GM23338 (cell line): Measurements from ENCODE around the gene TAF15. TPM values are rescaled to one million over a fixed set of nuclear protein-coding genes. Genes with fewer than 3 reads are reported as not detected.
A peak's percentile ranks its signal among the peaks of the same experiment; 100 is the strongest.

ENCODE experiments used
- ATAC-seq: fragments of 200-7000 bp; cut with Tn5 transposase; 3 replicates; pipeline ENCODE4 v1.9.1; 2020
- DNase-seq: peaks from one replicate; pipeline ENCODE4 v3.0.0-alpha.2; 2015; ENCODE audit warnings: low spot score
- H2AFZ ChIP-seq: fragments of 200-600 bp; sonication (generic); 2 replicates; pipeline ENCODE4 v1.8.0; 2016; ENCODE audit warnings: antibody characterized with exemption, mild to moderate bottlenecking, moderate library complexity
- H3F3A ChIP-seq: fragments of 200-600 bp; sonication (generic); replicated peaks from 2 replicates; pipeline ENCODE4 v1.8.0; 2017; ENCODE audit warnings: antibody characterized with exemption, mixed run types, low read depth
- H3K27ac ChIP-seq: fragments of 200-600 bp; sonication (generic); 2 replicates; pipeline ENCODE4 v1.6.1; 2016; ENCODE audit warnings: low read depth
- H3K27me3 ChIP-seq: fragments of 200-600 bp; sonication (generic); 2 replicates; pipeline ENCODE4 v1.8.0; 2016; ENCODE audit warnings: mild to moderate bottlenecking, mixed run types, moderate library complexity; ENCODE audit not compliant: insufficient read depth
- H3K36me3 ChIP-seq: fragments of 200-600 bp; sonication (generic); 2 replicates; pipeline ENCODE4 v1.8.0; 2016; ENCODE audit warnings: mild to moderate bottlenecking; ENCODE audit not compliant: insufficient read depth
- H3K4me1 ChIP-seq: fragments of 200-600 bp; sonication (generic); 2 replicates; pipeline ENCODE4 v1.8.0; 2016; ENCODE audit warnings: mild to moderate bottlenecking, moderate library complexity; ENCODE audit not compliant: insufficient read depth
- H3K4me2 ChIP-seq: fragments of 200-600 bp; sonication (generic); 2 replicates; pipeline ENCODE4 v1.7.1; 2017; ENCODE audit warnings: mixed run types
- H3K4me3 ChIP-seq: fragments of 200-600 bp; sonication (generic); 2 replicates; pipeline ENCODE4 v1.6.1; 2016; ENCODE audit warnings: mixed run types
- H3K79me2 ChIP-seq: fragments of 200-600 bp; sonication (generic); replicated peaks from 2 replicates; pipeline ENCODE4 v1.8.0; 2017; ENCODE audit warnings: mild to moderate bottlenecking; ENCODE audit not compliant: insufficient read depth
- H3K9me2 ChIP-seq: fragments of 200-600 bp; sonication (generic); 2 replicates; pipeline ENCODE4 v1.8.0; 2017; ENCODE audit not compliant: insufficient read depth
- H4K20me1 ChIP-seq: fragments of 200-600 bp; sonication (generic); replicated peaks from 2 replicates; pipeline ENCODE4 v1.8.0; 2017; ENCODE audit warnings: mild to moderate bottlenecking; ENCODE audit not compliant: insufficient read depth
- H3K27ac Mint-ChIP-seq: 2 replicates; pipeline ENCODE4 v1.8.0; 2020; ENCODE audit warnings: inconsistent platforms, mild to moderate bottlenecking, moderate library complexity, mixed read lengths
- H3K27me3 Mint-ChIP-seq: 3 replicates; pipeline ENCODE4 v1.8.0; 2022; ENCODE audit warnings: low read depth, mild to moderate bottlenecking, moderate library complexity, mixed read lengths, inconsistent platforms; ENCODE audit not compliant: insufficient read depth, poor library complexity
- H3K36me3 Mint-ChIP-seq: 3 replicates; pipeline ENCODE4 v1.8.0; 2021; ENCODE audit warnings: low read depth, mild to moderate bottlenecking, inconsistent platforms, moderate library complexity, mixed read lengths
- H3K4me1 Mint-ChIP-seq: 3 replicates; pipeline ENCODE4 v1.8.0; 2020; ENCODE audit warnings: mild to moderate bottlenecking, inconsistent platforms, mixed read lengths
- H3K4me3 Mint-ChIP-seq: 3 replicates; pipeline ENCODE4 v1.8.0; 2021; ENCODE audit warnings: moderate library complexity, mild to moderate bottlenecking, inconsistent platforms, mixed read lengths
- H3K9me3 Mint-ChIP-seq: 3 replicates; pipeline ENCODE4 v1.8.0; 2020; ENCODE audit warnings: moderate library complexity, mild to moderate bottlenecking, inconsistent platforms, mixed read lengths
- CREB1 ChIP-seq: fragments of 250-450 bp; sonication (Bioruptor Pico); IDR thresholded peaks from 2 replicates; pipeline ENCODE4 v1.5.0; 2020; ENCODE audit warnings: low read depth, mild to moderate bottlenecking, moderate library complexity
- EZH2 ChIP-seq: fragments of 200-600 bp; sonication (generic); IDR thresholded peaks from one replicate; pipeline ENCODE4 v1.8.0; 2017; ENCODE audit warnings: antibody characterized with exemption, mild to moderate bottlenecking, low read depth; ENCODE audit not compliant: unreplicated experiment
- JUNB ChIP-seq: IDR thresholded peaks from one replicate; pipeline ENCODE4 v1.6.1; 2016; ENCODE audit warnings: antibody characterized with exemption; ENCODE audit not compliant: unreplicated experiment
- NANOG ChIP-seq: IDR thresholded peaks from 2 replicates; pipeline ENCODE4 v1.6.1; 2016; ENCODE audit warnings: antibody characterized with exemption, borderline replicate concordance
- STAT1 ChIP-seq: IDR thresholded peaks from one replicate; pipeline ENCODE4 v1.6.1; 2016; ENCODE audit warnings: antibody characterized with exemption; ENCODE audit not compliant: unreplicated experiment
- ZNF331 ChIP-seq: fragments of 250-450 bp; sonication (Bioruptor Pico); IDR thresholded peaks from 2 replicates; pipeline ENCODE4 v1.5.0; 2020; ENCODE audit warnings: low read depth, mild to moderate bottlenecking, moderate library complexity
- polyA plus RNA-seq: library from polyadenylated mRNA; unstranded; fragments of >200 nt; fragmentation: Nextera tagmentation; extraction: Ambion mirVana; gene quantifications from 2 replicates; pipeline ENCODE4 v1.2.1, GENCODE V29; 2016
- total RNA-seq: library from RNA; depleted of rRNA; stranded (reverse); fragments of >200 nt; shearing (Covaris generic); gene quantifications from 2 replicates; pipeline ENCODE4 v1.2.3, GENCODE V29; 2014
- TF ChIP-seq, protein P1 (sequence below): fragments of 250-450 bp; sonication (Bioruptor Pico); IDR thresholded peaks from 2 replicates; pipeline ENCODE4 v1.5.0; 2020; ENCODE audit warnings: mild to moderate bottlenecking, moderate library complexity
- TF ChIP-seq, protein P2 (sequence below), 2 experiments: fragments of 200-600 bp in 1 of 2; sonication (generic) in 1 of 2; conservative IDR thresholded peaks; 2 replicates each; pipeline versions ENCODE4 v1.5.1 to v1.6.1; 2016 to 2017; ENCODE audit warnings: antibody characterized with exemption in 2 of 2, low read depth in 2 of 2, mild to moderate bottlenecking in 2 of 2, moderate library complexity in 1 of 2

Gene TAF15
- total and polyA plus RNA-seq, 2 experiments from 2014 or later: 33.8 to 109 TPM

GRCh38 chr17:35817196-35817595 lies 7.9 kb downstream of the TAF15 start (continued):
- TF ChIP-seq, protein P1, sequence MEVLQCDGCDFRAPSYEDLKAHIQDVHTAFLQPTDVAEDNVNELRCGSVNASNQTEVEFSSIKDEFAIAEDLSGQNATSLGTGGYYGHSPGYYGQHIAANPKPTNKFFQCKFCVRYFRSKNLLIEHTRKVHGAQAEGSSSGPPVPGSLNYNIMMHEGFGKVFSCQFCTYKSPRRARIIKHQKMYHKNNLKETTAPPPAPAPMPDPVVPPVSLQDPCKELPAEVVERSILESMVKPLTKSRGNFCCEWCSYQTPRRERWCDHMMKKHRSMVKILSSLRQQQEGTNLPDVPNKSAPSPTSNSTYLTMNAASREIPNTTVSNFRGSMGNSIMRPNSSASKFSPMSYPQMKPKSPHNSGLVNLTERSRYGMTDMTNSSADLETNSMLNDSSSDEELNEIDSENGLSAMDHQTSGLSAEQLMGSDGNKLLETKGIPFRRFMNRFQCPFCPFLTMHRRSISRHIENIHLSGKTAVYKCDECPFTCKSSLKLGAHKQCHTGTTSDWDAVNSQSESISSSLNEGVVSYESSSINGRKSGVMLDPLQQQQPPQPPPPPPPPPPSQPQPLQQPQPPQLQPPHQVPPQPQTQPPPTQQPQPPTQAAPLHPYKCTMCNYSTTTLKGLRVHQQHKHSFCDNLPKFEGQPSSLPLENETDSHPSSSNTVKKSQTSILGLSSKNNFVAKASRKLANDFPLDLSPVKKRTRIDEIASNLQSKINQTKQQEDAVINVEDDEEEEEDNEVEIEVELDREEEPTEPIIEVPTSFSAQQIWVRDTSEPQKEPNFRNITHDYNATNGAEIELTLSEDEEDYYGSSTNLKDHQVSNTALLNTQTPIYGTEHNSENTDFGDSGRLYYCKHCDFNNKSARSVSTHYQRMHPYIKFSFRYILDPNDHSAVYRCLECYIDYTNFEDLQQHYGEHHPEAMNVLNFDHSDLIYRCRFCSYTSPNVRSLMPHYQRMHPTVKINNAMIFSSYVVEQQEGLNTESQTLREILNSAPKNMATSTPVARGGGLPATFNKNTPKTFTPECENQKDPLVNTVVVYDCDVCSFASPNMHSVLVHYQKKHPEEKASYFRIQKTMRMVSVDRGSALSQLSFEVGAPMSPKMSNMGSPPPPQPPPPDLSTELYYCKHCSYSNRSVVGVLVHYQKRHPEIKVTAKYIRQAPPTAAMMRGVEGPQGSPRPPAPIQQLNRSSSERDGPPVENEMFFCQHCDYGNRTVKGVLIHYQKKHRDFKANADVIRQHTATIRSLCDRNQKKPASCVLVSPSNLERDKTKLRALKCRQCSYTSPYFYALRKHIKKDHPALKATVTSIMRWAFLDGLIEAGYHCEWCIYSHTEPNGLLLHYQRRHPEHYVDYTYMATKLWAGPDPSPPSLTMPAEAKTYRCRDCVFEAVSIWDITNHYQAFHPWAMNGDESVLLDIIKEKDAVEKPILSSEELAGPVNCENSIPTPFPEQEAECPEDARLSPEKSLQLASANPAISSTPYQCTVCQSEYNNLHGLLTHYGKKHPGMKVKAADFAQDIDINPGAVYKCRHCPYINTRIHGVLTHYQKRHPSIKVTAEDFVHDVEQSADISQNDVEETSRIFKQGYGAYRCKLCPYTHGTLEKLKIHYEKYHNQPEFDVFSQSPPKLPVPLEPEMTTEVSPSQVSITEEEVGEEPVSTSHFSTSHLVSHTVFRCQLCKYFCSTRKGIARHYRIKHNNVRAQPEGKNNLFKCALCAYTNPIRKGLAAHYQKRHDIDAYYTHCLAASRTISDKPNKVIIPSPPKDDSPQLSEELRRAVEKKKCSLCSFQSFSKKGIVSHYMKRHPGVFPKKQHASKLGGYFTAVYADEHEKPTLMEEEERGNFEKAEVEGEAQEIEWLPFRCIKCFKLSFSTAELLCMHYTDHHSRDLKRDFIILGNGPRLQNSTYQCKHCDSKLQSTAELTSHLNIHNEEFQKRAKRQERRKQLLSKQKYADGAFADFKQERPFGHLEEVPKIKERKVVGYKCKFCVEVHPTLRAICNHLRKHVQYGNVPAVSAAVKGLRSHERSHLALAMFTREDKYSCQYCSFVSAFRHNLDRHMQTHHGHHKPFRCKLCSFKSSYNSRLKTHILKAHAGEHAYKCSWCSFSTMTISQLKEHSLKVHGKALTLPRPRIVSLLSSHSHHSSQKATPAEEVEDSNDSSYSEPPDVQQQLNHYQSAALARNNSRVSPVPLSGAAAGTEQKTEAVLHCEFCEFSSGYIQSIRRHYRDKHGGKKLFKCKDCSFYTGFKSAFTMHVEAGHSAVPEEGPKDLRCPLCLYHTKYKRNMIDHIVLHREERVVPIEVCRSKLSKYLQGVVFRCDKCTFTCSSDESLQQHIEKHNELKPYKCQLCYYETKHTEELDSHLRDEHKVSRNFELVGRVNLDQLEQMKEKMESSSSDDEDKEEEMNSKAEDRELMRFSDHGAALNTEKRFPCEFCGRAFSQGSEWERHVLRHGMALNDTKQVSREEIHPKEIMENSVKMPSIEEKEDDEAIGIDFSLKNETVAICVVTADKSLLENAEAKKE (CRISPR knock-in tag): no peak
- TF ChIP-seq CREB1 (CRISPR knock-in tag): no peak
- TF ChIP-seq JUNB: no peak

DNA sequence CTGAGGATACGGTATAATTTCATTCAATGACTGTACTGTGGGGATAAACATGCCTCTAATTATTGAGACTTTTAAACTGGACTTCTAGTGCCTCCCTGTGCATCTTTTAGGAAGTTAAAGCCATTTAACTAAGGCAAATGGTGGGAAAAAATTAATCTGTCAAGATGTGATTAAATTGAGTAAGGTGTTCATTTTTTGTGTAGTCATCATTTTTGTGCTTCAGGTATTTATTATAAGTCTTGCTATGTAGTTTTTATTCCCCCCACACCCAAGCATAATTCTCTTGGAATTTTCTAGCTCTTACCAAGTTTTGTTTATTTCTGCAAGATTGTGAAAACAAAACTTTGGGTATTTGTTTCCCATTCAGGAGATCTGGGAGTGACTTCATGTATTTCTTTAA lies 10.2 kb downstream of the TAF15 start:
- H2AFZ ChIP-seq: no peak overlapping the region
- Mint-ChIP-seq H3K9me3 (no peaks in the 10 kb centered on the region), H3K27ac (peak overlapping the region; percentile 54), H3K27me3 (no peaks in the 10 kb centered on the region), H3K36me3 (peaks cover 83% of the 10 kb centered on the region), H3K4me1 (no peaks in the 10 kb centered on the region; the same call in 2 of the 3 replicates), H3K4me3 (no peak overlapping the region)
- DNase-seq (no peak), ATAC-seq (no peak)
- no peak overlapping the region for H3K27ac ChIP-seq
- H3F3A ChIP-seq: 0 out of 2 replicates have a peak, but pooled peaks cover 4% of the 10 kb centered on the region
- H4K20me1 ChIP-seq: peaks cover 58% of the 10 kb centered on the region
- no peak overlapping the region for H3K4me2 ChIP-seq
- no peaks in the 10 kb centered on the region for H3K9me2 ChIP-seq
- no peaks in the 10 kb centered on the region for H3K4me1 ChIP-seq
- no peaks in the 10 kb centered on the region for H3K27me3 ChIP-seq
- no peak overlapping the region for H3K4me3 ChIP-seq
- peaks cover 73% of the 10 kb centered on the region for H3K36me3 ChIP-seq
- peaks cover 96% of the 10 kb centered on the region for H3K79me2 ChIP-seq
- TF ChIP-seq NANOG: no peak
- no peak for TF ChIP-seq CREB1 (CRISPR knock-in tag)
- no peak for TF ChIP-seq ZNF331
- TF ChIP-seq JUNB: no peak
- TF ChIP-seq STAT1: no peak
- TF ChIP-seq EZH2: no peak
- TF ChIP-seq, protein P2, sequence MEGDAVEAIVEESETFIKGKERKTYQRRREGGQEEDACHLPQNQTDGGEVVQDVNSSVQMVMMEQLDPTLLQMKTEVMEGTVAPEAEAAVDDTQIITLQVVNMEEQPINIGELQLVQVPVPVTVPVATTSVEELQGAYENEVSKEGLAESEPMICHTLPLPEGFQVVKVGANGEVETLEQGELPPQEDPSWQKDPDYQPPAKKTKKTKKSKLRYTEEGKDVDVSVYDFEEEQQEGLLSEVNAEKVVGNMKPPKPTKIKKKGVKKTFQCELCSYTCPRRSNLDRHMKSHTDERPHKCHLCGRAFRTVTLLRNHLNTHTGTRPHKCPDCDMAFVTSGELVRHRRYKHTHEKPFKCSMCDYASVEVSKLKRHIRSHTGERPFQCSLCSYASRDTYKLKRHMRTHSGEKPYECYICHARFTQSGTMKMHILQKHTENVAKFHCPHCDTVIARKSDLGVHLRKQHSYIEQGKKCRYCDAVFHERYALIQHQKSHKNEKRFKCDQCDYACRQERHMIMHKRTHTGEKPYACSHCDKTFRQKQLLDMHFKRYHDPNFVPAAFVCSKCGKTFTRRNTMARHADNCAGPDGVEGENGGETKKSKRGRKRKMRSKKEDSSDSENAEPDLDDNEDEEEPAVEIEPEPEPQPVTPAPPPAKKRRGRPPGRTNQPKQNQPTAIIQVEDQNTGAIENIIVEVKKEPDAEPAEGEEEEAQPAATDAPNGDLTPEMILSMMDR (conservative IDR thresholded peaks at IDR 0.05; ENCODE audit: low read depth in 2 of 2): no peak
- TF ChIP-seq, protein P1 (CRISPR knock-in tag): no peak
